H7 (cell line): ENCODE results near the gene IKZF1. TPM values are rescaled to one million over a fixed set of nuclear protein-coding genes. Genes with fewer than 3 reads are reported as not detected.

Experiments used
- DNase-seq: peaks from one replicate; pipeline ENCODE4 v3.0.0; 2012
- H3K27me3 ChIP-seq: 2 replicates; pipeline ENCODE4 v1.6.0; 2011; ENCODE audit warnings: mild to moderate bottlenecking, low read length; ENCODE audit not compliant: control insufficient read depth, insufficient read depth
- H3K36me3 ChIP-seq: replicated peaks from 2 replicates; pipeline ENCODE4 v1.5.1; 2011; ENCODE audit warnings: low read length; ENCODE audit not compliant: control insufficient read depth, insufficient read depth
- H3K4me3 ChIP-seq: 2 replicates; pipeline ENCODE4 v1.5.1; 2011; ENCODE audit warnings: low read depth, mild to moderate bottlenecking, control low read depth, low read length, moderate library complexity; ENCODE audit not compliant: insufficient read depth
- total RNA-seq: library from RNA; depleted of rRNA; stranded (reverse); fragments of >200 nt; shearing (Covaris generic); gene quantifications from 2 replicates; pipeline ENCODE4 v1.2.3, GENCODE V29; 2014

The IKZF1 gene
- total RNA-seq, 1 experiment from 2014 or later, result 1.4 TPM

GRCh38 chr7:50347693-50348092 lies 43.2 kb downstream of the IKZF1 start:
- Histone ChIP-seq H3K36me3 (no peaks in the 10 kb centered on the region), H3K4me3 (no peak overlapping the region), H3K27me3 (no peaks in the 10 kb centered on the region)
- no peak for DNase-seq

DNA sequence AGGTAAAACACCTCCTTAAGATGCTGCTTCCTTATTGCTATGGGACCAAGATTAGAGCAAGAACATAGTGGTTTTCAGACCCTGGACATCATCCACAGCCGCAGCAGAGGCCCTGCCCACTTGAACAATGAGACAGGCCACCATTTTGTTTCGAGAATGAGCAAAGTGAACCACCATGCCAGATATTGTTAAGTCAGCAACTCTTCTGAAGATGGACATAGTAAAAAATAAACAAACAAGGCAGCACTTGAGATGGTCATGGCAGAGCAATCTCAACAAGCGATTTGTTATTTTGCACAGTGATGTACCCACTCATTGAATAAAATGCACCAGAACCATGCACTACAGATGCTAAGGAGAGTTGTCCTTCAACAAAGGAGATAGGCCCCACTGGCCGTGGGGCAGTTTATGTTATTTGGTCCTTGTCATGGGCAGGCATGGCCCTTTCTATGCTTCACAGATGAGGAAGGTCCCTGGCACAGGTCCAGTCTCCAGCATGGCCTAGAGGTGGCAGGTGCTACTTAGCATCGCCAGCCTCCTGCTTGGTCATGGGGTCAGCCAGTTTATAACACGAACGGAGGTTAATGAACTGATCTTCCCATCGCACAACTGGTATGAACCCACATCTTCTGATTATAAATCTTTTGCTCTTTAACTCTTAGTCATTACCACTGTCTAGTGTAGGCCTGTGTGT lies 44.1 kb downstream of the IKZF1 start:
- no peaks in the 10 kb centered on the region for H3K27me3 ChIP-seq
- no peaks in the 10 kb centered on the region for H3K36me3 ChIP-seq
- DNase-seq, result no peak
- H3K4me3 ChIP-seq, result no peak overlapping the region

- Histone ChIP-seq H3K27me3 (no peaks in the 10 kb centered on the region), H3K36me3 (no peaks in the 10 kb centered on the region), H3K4me3 (no peak overlapping the region)
- no peak for DNase-seq
These were observed 44.9 kb downstream of the IKZF1 start for GRCh38 chr7:50349399-50349798.

GRCh38 chr7:50349963-50350944 lies 45.7 kb downstream of the IKZF1 start:
- Histone ChIP-seq H3K36me3 (no peaks in the 10 kb centered on the region), H3K27me3 (no peaks in the 10 kb centered on the region), H3K4me3 (no peak overlapping the region)
- DNase-seq, result no peak

DNA sequence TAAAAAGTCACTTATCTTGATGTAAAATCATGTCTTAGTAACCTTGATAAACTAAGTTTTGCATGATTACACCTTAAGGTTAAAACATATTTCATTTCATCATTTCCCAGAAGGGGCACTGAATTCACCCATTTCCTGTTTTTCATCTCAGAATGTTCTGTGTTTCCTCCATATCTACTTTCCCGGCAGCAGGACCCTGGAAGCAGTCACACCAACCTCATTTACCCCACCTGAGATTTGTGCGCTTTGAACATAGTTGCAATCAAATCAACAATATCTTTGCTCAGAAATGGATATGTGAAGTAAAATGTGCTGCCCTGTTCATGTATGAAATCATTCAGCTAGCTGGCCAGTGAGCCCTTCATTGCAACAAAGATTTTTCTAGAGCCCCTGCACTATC lies 46.8 kb downstream of the IKZF1 start:
- no peaks in the 10 kb centered on the region for H3K27me3 ChIP-seq
- no peaks in the 10 kb centered on the region for H3K36me3 ChIP-seq
- H3K4me3 ChIP-seq, result no peak overlapping the region
- no peak for DNase-seq

DNA sequence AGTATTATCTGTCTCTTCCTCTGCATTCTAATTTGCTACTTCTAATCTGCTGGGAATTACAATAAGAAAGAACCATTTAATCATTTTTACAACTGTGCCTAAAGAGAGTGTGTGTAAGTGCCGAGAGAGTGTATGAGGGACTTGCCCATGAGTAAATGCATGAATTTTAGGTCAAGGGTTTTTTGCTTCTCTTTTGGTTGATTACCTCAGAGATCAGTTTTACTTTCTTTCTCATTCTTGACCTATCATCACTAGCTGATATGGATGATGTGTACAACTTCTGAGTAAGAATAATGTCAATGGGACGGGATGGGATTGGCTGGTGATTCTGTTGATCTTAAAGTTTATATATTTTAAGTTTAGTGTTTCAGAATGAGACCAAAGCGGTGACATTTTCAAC lies 47.8 kb downstream of the IKZF1 start:
- no peak for DNase-seq
- H3K27me3 ChIP-seq, result no peaks in the 10 kb centered on the region

GRCh38 chr7:50352751-50353150 lies 48.2 kb downstream of the IKZF1 start:
- Histone ChIP-seq H3K4me3 (no peak overlapping the region), H3K27me3 (no peaks in the 10 kb centered on the region), H3K36me3 (no peaks in the 10 kb centered on the region)
- no peak for DNase-seq

More for the DNA sequence above, 47.8 kb downstream of the IKZF1 start:
- no peak overlapping the region for H3K4me3 ChIP-seq
- H3K36me3 ChIP-seq, result no peaks in the 10 kb centered on the region

DNA sequence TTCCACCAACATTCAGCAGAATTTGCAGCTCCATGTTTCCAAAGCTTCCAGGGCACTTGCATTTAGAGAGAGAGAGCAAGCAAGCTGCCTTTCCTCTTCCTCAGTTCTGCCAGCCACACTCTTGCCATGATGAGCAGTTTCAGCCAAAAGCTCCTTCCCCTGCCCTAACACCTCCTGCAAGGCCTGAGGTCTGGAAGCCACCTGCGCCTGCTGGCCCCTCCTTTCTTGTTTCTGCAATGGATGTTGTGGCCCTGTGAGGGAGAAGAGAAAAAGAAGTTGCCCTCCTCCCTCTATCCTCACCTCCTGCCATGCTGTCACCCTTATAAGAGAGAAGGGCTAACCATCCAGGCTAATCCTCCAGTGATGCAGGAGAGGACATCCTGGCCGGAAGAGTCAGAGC lies 48.7 kb downstream of the IKZF1 start:
- no peak for DNase-seq
- no peaks in the 10 kb centered on the region for H3K27me3 ChIP-seq
- H3K4me3 ChIP-seq, result no peak overlapping the region
- no peaks in the 10 kb centered on the region for H3K36me3 ChIP-seq

GRCh38 chr7:50353894-50354595 lies 49.5 kb downstream of the IKZF1 start:
- Histone ChIP-seq H3K4me3 (no peak overlapping the region), H3K36me3 (no peaks in the 10 kb centered on the region), H3K27me3 (no peaks in the 10 kb centered on the region)
- DNase-seq, result no peak

DNA sequence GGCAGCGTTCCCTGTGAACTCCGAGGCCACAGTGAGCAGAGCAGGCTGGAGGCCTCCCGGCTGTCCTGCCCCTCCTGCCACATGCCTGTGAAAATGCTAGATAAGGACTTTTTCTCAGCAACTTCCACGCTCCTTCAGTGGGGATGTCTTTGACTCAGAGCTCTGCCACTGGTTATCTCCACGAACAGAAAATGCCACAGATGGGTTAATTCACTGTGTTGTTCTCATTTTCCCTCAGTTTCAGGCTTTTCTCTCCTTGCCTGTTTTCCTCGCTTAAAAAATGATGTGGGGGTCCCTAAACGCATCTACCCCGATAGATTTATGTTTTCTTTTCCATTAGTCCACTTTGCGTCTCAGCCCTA lies 51.3 kb downstream of the IKZF1 start:
- DNase-seq, result peak; percentile 63
- no peaks in the 10 kb centered on the region for H3K27me3 ChIP-seq
- H3K4me3 ChIP-seq, result no peak overlapping the region
- H3K36me3 ChIP-seq, result no peaks in the 10 kb centered on the region

GRCh38 chr7:50356212-50356944 lies 51.9 kb downstream of the IKZF1 start:
- Histone ChIP-seq H3K27me3 (no peaks in the 10 kb centered on the region), H3K4me3 (no peak overlapping the region), H3K36me3 (no peaks in the 10 kb centered on the region)
- DNase-seq, result no peak

GRCh38 chr7:50356945-50357268 lies 52.4 kb downstream of the IKZF1 start:
- Histone ChIP-seq H3K36me3 (no peaks in the 10 kb centered on the region), H3K27me3 (no peaks in the 10 kb centered on the region), H3K4me3 (no peak overlapping the region)
- DNase-seq, result no peak

GRCh38 chr7:50357426-50357825 lies 52.9 kb downstream of the IKZF1 start:
- H3K27me3 ChIP-seq, result no peaks in the 10 kb centered on the region
- no peak for DNase-seq
- no peak overlapping the region for H3K4me3 ChIP-seq
- no peaks in the 10 kb centered on the region for H3K36me3 ChIP-seq

DNA sequence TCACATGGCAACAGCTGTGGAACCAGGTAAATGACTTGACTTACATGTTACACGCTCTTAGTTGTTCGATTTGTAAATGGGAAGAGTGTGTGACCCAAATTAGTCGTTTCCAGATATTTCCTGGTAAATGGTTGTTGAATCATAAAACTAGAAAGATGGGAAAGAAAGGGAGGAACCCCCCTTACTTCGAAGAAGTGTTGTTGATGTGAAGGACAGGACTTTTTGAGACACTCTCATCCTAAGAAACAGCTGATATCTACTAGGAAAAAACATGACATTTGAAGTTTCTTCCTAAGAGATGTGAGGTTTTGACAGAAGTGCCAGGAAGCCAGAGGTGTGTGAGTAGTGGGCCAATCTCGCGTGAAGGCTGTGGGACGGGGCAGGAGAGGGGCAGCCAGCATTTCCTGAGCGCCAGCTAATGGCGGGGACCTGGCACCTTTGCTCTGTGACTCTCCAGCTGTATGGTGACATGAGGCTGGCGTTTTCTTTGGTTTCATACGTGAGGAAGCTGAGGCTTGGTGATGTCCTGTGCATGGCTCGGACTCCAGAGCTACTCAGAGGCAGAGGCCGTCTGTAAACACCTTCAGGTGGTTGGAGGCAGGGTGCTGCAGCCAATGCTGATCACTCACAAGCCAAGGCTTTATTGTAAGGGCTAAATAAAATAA lies 53.7 kb downstream of the IKZF1 start:
- DNase-seq, result no peak
- Histone ChIP-seq H3K36me3 (no peaks in the 10 kb centered on the region), H3K4me3 (no peak overlapping the region), H3K27me3 (no peaks in the 10 kb centered on the region)
